Measurements from ENCODE around the gene GPT2. TPM values are rescaled to one million over a fixed set of nuclear protein-coding genes. Genes with fewer than 3 reads are reported as not detected.
A peak's percentile ranks its signal among the peaks of the same experiment; 100 is the strongest.

GPT2 gene
- total RNA-seq, 2 donors from 2014 or later = 36.5 to 38.2 TPM

GRCh38 chr16:46882304-46882939 is 1.7 kb upstream of the GPT2 start:
- Mint-ChIP-seq H3K27ac (no peak overlapping the region), H3K9me3 (no peaks in the 10 kb centered on the region), H3K27me3 (ENCODE audit: low read depth) (peaks cover 34% of the 10 kb centered on the region), H3K4me3 (peak overlapping the region; percentile 88 to 91), H3K36me3 (ENCODE audit: insufficient read depth in 2 of 2) (peaks cover 2 to 5% of the 10 kb centered on the region in 2 donors), H3K4me1 (ENCODE audit: low read depth) (peaks cover 17% of the 10 kb centered on the region)
- DNase-seq = no peak
- no peak for ATAC-seq (replicated peaks in 1 of 2)

DNA sequence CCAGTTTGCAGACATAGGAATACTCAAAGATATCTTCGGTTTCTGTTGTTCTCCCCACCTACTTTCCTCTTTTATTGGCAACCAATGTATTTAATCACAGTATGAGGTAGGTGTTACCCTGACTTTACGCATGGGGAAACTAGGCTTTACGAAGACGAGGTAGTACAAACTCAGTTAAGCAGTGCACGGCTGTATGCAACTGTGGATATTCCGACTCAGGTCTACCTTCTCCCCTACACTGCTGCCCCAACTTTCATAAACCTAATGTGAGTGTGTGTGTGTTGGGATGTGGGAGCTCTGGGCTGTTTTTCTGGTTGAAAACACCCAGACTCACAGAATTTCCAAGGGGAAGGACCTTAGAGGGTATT is 1.2 kb upstream of the GPT2 start:
- no peak for DNase-seq
- Mint-ChIP-seq H3K4me3 (peak overlapping the region; percentile 88 to 91), H3K27me3 (ENCODE audit: low read depth) (peaks cover 34% of the 10 kb centered on the region), H3K36me3 (ENCODE audit: insufficient read depth in 2 of 2) (peaks cover 2 to 5% of the 10 kb centered on the region in 2 donors), H3K9me3 (no peaks in the 10 kb centered on the region), H3K4me1 (ENCODE audit: low read depth) (peaks cover 17% of the 10 kb centered on the region), H3K27ac (peak overlapping the region; percentile 92)
- ATAC-seq (replicated peaks in 1 of 2) = no peak

DNA sequence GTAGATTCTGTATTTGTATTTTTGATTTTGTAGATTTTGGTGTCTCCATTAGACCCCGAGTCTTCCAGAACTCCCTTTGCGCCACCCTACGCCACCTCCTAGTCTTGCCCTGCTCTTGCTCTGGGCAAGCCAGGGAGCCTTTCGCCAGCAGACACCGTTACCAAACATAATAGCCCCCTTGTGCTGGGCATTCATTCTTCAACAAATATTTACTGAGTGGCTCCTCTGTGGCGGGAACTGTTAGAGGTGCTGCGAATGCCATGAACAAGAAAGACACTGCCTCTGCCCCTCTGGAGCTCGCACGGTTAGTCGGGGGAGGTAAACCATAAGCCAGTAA is 841 bp upstream of the GPT2 start:
- Mint-ChIP-seq H3K4me3 (peak overlapping the region; percentile 88 to 91), H3K27ac (peak overlapping the region; percentile 92), H3K36me3 (ENCODE audit: insufficient read depth in 2 of 2) (peaks cover 2 to 5% of the 10 kb centered on the region in 2 donors), H3K4me1 (ENCODE audit: low read depth) (peaks cover 17% of the 10 kb centered on the region), H3K9me3 (no peaks in the 10 kb centered on the region), H3K27me3 (ENCODE audit: low read depth) (peaks cover 34% of the 10 kb centered on the region)
- ATAC-seq (replicated peaks in 1 of 2) (no peak), DNase-seq (peak in 1 of 2 donors; percentile 9)

DNA sequence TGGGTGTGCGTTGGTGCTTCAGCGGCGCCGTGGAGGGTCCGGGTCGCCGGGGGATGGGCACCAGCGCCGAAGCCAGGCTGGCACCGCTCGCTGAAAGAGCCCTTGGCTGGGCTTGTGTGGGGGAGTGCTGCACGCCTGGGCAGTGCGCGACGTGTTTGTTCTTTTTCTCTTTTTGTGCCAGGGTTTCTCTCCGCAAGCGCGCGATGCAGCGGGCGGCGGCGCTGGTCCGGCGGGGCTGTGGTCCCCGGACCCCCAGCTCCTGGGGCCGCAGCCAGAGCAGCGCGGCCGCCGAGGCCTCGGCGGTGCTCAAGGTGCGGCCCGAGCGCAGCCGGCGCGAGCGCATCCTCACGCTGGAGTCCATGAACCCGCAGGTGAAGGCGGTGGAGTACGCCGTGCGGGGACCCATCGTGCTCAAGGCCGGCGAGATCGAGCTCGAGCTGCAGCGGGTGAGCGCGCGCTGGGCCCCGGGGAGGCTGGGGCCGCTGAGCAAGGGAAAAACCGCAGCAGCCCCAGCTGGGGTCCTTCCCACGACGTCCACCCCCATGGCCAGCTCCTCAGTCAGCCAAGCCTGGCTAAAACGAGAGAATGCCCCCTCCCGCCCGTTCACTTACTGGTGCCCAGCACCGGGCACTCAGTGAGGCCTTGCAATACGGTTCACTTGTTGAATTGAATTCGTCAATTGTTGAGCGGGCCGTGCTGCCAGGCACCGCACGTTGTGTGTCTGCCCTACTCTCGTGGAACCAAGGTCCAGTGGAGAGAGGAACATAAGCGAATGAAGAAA is 541 bp downstream of the GPT2 start:
- peak; percentile 11 to 12 for ATAC-seq (replicated peaks in 1 of 2)
- DNase-seq = peak; percentile 36 to 38
- Mint-ChIP-seq H3K4me1 (ENCODE audit: low read depth) (peaks cover 17% of the 10 kb centered on the region), H3K4me3 (peak overlapping the region; percentile 88 to 91), H3K27ac (no peak overlapping the region), H3K9me3 (no peaks in the 10 kb centered on the region), H3K27me3 (ENCODE audit: low read depth) (peaks cover 34% of the 10 kb centered on the region), H3K36me3 (ENCODE audit: insufficient read depth in 2 of 2) (peaks cover 2 to 5% of the 10 kb centered on the region in 2 donors)

DNA sequence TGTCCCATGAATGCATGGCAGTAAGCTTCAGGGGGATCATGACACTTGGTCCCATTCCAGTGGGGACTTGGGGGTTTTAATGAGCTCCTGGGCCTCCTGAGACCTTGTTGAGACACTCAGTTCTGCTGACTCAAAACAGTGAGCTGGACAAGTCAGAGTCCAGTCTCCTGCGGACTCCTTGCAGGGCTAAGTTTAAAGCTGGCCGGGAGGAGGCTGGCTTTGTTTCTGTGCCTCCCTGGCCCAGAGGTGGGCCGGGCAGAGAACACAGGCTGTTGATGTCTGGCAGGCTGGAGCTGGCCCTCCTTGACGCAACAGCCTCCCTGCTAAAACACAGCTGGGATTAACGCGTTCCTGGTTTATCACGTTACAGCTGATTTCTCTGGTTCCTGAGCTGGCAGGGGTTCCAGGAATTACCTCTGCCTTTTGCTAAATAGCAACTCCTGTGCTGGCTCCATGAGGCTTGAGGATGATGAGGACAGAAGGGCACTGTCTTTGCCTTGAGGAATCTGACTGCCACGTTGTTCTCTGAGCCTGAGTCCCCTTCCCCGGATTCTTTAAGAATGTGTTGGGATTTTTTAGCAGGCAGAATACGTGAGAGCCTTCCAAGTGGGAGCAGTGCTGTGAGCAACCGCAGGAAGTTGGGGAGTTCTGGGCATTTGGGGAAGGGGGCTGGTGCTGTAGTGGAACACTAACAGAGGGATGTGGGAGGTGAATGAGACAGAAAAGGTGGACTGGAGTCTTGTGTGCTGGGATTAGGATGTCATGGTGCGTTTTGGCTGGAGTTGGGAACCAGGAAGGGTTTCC is 2.0 kb downstream of the GPT2 start:
- Mint-ChIP-seq H3K4me1 (ENCODE audit: low read depth) (peaks cover 17% of the 10 kb centered on the region), H3K36me3 (ENCODE audit: insufficient read depth in 2 of 2) (peaks cover 2 to 6% of the 10 kb centered on the region in 2 donors), H3K27me3 (ENCODE audit: low read depth) (peaks cover 23% of the 10 kb centered on the region), H3K4me3 (peak overlapping the region; percentile 49 to 91), H3K9me3 (no peaks in the 10 kb centered on the region), H3K27ac (no peak overlapping the region)
- no peak for DNase-seq
- ATAC-seq (replicated peaks in 1 of 2) = no peak

DNA sequence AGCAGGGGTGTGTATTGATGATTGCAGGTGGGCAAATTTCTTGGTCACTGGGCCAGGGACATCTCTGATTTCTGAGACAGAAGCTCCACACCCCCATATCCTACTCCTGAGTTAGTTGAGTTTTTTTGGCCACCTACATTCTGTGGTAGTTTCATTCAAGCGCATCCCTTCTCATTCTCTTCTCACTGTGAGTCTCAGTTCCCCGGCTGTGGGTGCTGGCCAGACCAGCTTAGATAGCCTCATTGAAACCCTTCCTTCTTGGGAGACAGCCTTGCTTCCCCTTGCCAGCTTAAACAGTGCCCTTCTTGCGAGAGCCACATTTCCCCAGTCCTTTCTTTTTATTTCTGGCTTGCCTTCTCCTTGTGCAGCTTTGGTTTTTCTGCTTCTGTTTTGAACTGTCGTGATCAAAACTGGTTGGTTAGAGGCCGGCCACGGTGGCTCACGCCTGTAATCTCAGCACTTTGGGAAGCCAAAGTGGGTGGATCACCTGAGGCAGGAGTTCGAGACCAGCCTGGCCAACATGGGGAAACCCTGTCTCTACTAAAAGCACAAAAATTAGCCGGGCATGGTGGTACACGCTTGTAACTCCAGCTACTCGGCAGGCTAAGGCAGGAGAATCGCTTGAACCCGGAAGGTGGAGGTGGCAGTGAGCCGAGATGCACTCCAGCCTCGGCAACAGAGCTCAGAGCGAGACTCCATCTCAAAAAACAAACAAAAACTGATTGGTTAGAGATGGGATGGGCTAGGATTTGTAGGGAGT is 2.8 kb downstream of the GPT2 start:
- DNase-seq = no peak
- Mint-ChIP-seq H3K9me3 (no peaks in the 10 kb centered on the region), H3K27ac (no peak overlapping the region), H3K27me3 (ENCODE audit: low read depth) (peaks cover 23% of the 10 kb centered on the region), H3K4me3 (no peak overlapping the region), H3K36me3 (ENCODE audit: insufficient read depth in 2 of 2) (peaks cover 2 to 6% of the 10 kb centered on the region in 2 donors), H3K4me1 (ENCODE audit: low read depth) (peaks cover 21% of the 10 kb centered on the region)
- ATAC-seq (replicated peaks in 1 of 2) = no peak

- H3K27me3 Mint-ChIP-seq (ENCODE audit: low read depth) = peaks cover 17% of the 10 kb centered on the region
- no peak for DNase-seq
- peaks cover 2 to 5% of the 10 kb centered on the region in 2 donors for H3K36me3 Mint-ChIP-seq (ENCODE audit: insufficient read depth in 2 of 2)
- H3K27ac Mint-ChIP-seq = no peak overlapping the region
- peaks cover 24% of the 10 kb centered on the region for H3K4me1 Mint-ChIP-seq (ENCODE audit: low read depth)
- H3K9me3 Mint-ChIP-seq = no peaks in the 10 kb centered on the region
- ATAC-seq (replicated peaks in 1 of 2) = no peak
- H3K4me3 Mint-ChIP-seq = no peak overlapping the region
Measured at GRCh38 chr16:46887524-46887854, 3.3 kb downstream of the GPT2 start.

- peaks cover 16% of the 10 kb centered on the region for H3K4me1 Mint-ChIP-seq (ENCODE audit: low read depth)
- ATAC-seq (replicated peaks in 1 of 2) = no peak
Measured at GRCh38 chr16:46889245-46889941, 5.2 kb downstream of the GPT2 start.

GRCh38 chr16:46889942-46890300 is 5.8 kb downstream of the GPT2 start:
- Mint-ChIP-seq H3K4me1 (ENCODE audit: low read depth) (peaks cover 15% of the 10 kb centered on the region), H3K9me3 (no peaks in the 10 kb centered on the region)

More at GRCh38 chr16:46889245-46889941, 5.2 kb downstream of the GPT2 start:
- Mint-ChIP-seq H3K4me3 (no peak overlapping the region), H3K27me3 (ENCODE audit: low read depth) (peaks cover 7% of the 10 kb centered on the region), H3K27ac (no peak overlapping the region), H3K9me3 (no peaks in the 10 kb centered on the region), H3K36me3 (ENCODE audit: insufficient read depth in 2 of 2) (peaks cover 1 to 2% of the 10 kb centered on the region in 2 donors)
- DNase-seq = no peak

DNA sequence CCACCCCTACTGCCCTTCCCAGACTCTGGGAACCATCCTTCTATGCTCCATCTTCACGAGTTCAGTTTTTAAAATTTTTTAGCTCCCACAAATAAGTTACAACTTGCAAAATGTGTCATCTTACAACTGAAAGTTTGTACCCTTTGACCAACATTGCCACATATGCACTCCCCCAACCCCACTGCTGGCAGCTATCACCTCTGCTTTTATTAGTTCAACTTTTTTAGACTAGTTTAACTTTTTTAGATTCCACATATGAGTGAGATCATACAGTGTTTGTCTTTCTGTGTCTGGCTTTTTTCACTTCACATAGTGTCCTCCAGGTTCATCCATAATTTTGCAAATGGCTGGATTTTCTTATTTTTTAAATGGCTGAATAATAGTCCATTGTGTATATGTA is 7.7 kb downstream of the GPT2 start:
- Mint-ChIP-seq H3K36me3 (ENCODE audit: insufficient read depth in 2 of 2) (peaks cover 0 to 1% of the 10 kb centered on the region in 2 donors), H3K4me3 (no peak overlapping the region), H3K4me1 (ENCODE audit: low read depth) (peaks cover 7% of the 10 kb centered on the region)

More at GRCh38 chr16:46889942-46890300, 5.8 kb downstream of the GPT2 start:
- H3K27me3 Mint-ChIP-seq (ENCODE audit: low read depth) = peaks cover 7% of the 10 kb centered on the region
- H3K4me3 Mint-ChIP-seq = no peak overlapping the region
- DNase-seq = no peak
- H3K36me3 Mint-ChIP-seq (ENCODE audit: insufficient read depth in 2 of 2) = peaks cover 1 to 2% of the 10 kb centered on the region in 2 donors
- H3K27ac Mint-ChIP-seq = no peak overlapping the region
- ATAC-seq (replicated peaks in 1 of 2) = no peak

DNA sequence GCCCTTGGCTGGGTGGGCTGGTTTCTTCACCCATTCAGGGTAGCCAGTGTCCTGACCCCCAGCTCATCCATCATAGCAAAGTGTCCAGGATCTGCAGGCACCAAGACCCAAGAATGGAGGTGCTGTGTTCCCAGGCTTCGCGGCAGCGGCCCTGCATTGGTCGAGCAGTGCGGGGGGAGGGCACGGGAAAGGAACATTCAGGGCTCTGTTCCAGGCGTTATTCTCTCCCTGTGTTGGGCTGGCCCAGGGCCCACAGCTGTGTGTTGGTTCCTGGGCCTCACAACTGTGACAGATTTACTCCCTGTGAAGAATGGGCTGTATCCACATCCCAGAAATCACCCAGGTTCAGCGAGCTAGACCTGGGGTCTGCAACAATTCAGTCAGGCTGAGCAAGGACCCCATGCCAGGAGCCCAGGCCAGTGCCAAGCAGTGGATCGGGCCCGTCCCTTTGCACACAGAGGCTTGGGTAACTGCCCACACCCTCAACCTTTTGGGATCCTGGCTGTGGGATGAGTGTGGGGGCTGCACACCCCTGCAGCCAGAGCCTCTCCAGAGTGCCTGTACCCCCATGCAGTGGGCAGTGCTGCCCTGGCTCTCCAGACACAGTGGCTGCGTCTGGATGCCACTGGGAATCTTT is 10.0 kb downstream of the GPT2 start:
- Mint-ChIP-seq H3K36me3 (ENCODE audit: insufficient read depth in 2 of 2) (peaks cover 0 to 1% of the 10 kb centered on the region in 2 donors), H3K9me3 (no peaks in the 10 kb centered on the region), H3K4me3 (no peak overlapping the region), H3K27ac (no peak overlapping the region), H3K4me1 (ENCODE audit: low read depth) (peaks cover 7% of the 10 kb centered on the region), H3K27me3 (ENCODE audit: low read depth) (no peaks in the 10 kb centered on the region)
- ATAC-seq (replicated peaks in 1 of 2) = no peak
- DNase-seq = no peak

More for the DNA sequence above, 7.7 kb downstream of the GPT2 start:
- no peak for DNase-seq
- H3K27me3 Mint-ChIP-seq (ENCODE audit: low read depth) = no peaks in the 10 kb centered on the region
- no peaks in the 10 kb centered on the region for H3K9me3 Mint-ChIP-seq
- no peak for ATAC-seq (replicated peaks in 1 of 2)
- H3K27ac Mint-ChIP-seq = peak overlapping the region; percentile 31
